Ishikawa (cell line): ENCODE results near the gene ZNF579.

Source experiments
- CEBPB ChIP-seq: IDR thresholded peaks from 2 replicates; pipeline ENCODE4 v1.6.1; 2012
- CREB1 ChIP-seq: IDR thresholded peaks from 2 replicates; pipeline ENCODE4 v1.6.1; 2012; ENCODE audit warnings: low read depth
- EGR1 ChIP-seq: IDR thresholded peaks from 2 replicates; pipeline ENCODE4 v1.6.1; 2012
- EP300 ChIP-seq: IDR thresholded peaks from 2 replicates; pipeline ENCODE4 v1.6.1; 2012; ENCODE audit warnings: borderline replicate concordance
- FOXM1 ChIP-seq: IDR thresholded peaks from 2 replicates; pipeline ENCODE4 v1.6.1; 2012; ENCODE audit warnings: low read depth, borderline replicate concordance
- NFIC ChIP-seq: IDR thresholded peaks from 2 replicates; pipeline ENCODE4 v1.6.1; 2012
- RAD21 ChIP-seq: IDR thresholded peaks from 2 replicates; pipeline ENCODE4 v1.6.1; 2012; ENCODE audit warnings: low read depth
- TAF1 ChIP-seq: IDR thresholded peaks from 2 replicates; pipeline ENCODE4 v1.6.1; 2012; ENCODE audit warnings: low read depth, mild to moderate bottlenecking
- TCF12 ChIP-seq: IDR thresholded peaks from 2 replicates; pipeline ENCODE4 v1.6.1; 2012; ENCODE audit warnings: low read depth
- TEAD4 ChIP-seq: IDR thresholded peaks from 2 replicates; pipeline ENCODE4 v1.6.1; 2012
- YY1 ChIP-seq: IDR thresholded peaks from 2 replicates; pipeline ENCODE4 v1.6.1; 2012; ENCODE audit warnings: low read depth
- ZBTB7A ChIP-seq: IDR thresholded peaks from 2 replicates; pipeline ENCODE4 v1.6.1; 2012; ENCODE audit warnings: low read depth
- TF ChIP-seq, protein P1 (sequence below): IDR thresholded peaks from 2 replicates; pipeline ENCODE4 v1.6.1; 2012; ENCODE audit warnings: low read depth, mild to moderate bottlenecking
- TF ChIP-seq, protein P2 (sequence below): IDR thresholded peaks from 2 replicates; pipeline ENCODE4 v1.6.1; 2012
- TF ChIP-seq, protein P3 (sequence below): IDR thresholded peaks from 2 replicates; pipeline ENCODE4 v1.6.1; 2012

ZNF579 gene

DNA sequence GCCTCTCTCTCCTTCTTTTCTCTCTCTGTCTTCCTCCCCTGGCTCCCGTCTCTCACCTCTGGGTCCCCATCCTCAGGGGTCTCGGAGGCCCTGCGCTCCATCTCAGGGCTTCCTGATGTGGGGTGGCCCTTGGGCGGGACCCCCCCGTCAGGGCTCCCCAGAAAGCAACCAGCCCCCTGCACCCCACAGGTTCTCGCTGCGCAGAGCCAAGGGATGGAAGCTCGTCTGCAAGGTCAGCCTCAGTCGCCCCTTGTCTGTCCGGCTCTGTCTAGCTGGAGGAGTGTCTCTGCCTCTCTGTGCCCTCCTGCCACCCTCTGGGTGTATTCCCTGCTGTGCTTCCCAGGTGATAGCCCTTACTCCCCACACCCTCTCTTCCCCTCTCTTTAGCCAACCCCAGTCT lies 35.2 kb downstream of the ZNF579 start, which contains the start of gene SBK3:
SBK3 (minus strand) TSS at position 101 of the 400 bp plus-strand sequence; CDS start at position 101, 0 bp downstream.
- TF ChIP-seq FOXM1 (no peak), TCF12 (no peak), TAF1 (no peak), EGR1 (no peak), ZBTB7A (no peak), CEBPB (no peak), CREB1 (no peak), NFIC (no peak), TEAD4 (no peak), EP300 (no peak), RAD21 (no peak), YY1 (no peak)
- TF ChIP-seq, protein P1, sequence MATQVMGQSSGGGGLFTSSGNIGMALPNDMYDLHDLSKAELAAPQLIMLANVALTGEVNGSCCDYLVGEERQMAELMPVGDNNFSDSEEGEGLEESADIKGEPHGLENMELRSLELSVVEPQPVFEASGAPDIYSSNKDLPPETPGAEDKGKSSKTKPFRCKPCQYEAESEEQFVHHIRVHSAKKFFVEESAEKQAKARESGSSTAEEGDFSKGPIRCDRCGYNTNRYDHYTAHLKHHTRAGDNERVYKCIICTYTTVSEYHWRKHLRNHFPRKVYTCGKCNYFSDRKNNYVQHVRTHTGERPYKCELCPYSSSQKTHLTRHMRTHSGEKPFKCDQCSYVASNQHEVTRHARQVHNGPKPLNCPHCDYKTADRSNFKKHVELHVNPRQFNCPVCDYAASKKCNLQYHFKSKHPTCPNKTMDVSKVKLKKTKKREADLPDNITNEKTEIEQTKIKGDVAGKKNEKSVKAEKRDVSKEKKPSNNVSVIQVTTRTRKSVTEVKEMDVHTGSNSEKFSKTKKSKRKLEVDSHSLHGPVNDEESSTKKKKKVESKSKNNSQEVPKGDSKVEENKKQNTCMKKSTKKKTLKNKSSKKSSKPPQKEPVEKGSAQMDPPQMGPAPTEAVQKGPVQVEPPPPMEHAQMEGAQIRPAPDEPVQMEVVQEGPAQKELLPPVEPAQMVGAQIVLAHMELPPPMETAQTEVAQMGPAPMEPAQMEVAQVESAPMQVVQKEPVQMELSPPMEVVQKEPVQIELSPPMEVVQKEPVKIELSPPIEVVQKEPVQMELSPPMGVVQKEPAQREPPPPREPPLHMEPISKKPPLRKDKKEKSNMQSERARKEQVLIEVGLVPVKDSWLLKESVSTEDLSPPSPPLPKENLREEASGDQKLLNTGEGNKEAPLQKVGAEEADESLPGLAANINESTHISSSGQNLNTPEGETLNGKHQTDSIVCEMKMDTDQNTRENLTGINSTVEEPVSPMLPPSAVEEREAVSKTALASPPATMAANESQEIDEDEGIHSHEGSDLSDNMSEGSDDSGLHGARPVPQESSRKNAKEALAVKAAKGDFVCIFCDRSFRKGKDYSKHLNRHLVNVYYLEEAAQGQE, result no peak
- TF ChIP-seq, protein P2, sequence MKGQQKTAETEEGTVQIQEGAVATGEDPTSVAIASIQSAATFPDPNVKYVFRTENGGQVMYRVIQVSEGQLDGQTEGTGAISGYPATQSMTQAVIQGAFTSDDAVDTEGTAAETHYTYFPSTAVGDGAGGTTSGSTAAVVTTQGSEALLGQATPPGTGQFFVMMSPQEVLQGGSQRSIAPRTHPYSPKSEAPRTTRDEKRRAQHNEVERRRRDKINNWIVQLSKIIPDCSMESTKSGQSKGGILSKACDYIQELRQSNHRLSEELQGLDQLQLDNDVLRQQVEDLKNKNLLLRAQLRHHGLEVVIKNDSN, result no peak
- TF ChIP-seq, protein P3, sequence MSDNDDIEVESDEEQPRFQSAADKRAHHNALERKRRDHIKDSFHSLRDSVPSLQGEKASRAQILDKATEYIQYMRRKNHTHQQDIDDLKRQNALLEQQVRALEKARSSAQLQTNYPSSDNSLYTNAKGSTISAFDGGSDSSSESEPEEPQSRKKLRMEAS, result no peak

DNA sequence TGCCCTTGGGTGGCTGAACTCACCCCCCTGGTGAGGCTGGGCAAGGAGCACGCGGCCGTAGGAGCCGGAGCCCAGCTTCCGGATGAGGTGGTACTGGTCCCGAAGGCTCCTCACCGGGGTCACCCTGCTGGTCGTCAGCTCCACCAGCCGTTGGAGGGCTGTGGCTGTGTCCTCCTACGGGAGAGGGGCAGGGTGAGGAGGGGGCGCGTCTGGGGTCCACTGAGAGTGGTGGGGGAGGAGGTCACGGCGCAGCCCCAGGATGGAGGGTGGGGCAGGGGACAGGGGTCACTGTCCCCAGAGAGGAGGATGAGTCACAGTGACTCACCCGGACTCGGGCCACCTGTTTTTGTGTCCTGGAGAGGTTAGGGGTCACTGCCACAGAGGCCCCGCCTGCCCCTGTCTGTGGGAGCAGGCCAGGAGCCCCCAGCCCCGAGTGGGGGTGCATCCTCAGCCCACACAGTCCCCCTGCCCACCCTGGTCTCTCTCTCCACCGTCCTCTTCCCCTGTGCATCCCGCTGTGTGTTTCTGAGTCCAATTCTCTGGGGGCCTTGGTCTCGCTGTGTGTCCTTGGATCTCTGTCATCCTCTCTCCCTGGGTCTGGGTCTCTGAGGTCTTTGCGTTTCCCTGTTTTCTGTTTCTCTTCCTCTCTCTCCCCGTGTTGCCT lies 35.7 kb downstream of the ZNF579 start:
- TF ChIP-seq, protein P3, result no peak
- TF ChIP-seq RAD21 (no peak), TEAD4 (no peak)

DNA sequence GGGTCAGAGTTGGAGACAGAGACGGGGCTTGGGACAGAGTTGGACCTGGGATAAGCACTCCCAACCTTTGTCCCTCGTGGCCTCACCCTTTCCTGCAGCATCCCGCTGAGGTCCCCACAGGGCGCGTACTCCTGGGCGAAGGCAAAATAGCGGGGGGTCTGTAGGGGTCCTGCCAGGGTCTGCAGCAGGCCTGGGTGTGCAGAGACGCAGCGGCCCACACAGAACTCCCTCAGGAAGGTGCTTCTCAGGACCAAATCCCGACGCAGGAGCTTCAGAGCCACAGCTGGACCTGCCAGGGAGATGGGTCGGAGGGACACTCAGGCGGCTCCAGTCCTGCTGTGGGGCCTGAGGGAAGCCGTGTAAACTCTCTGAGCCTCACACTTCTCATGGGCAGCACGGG lies 36.6 kb downstream of the ZNF579 start:
- TF ChIP-seq CEBPB, result no peak
- TF ChIP-seq FOXM1, result no peak
- TF ChIP-seq YY1, result no peak
- TF ChIP-seq, protein P2, result no peak
- no peak for TF ChIP-seq EGR1
- TF ChIP-seq, protein P1, result no peak
- no peak for TF ChIP-seq CREB1
- TF ChIP-seq TEAD4, result no peak
- TF ChIP-seq, protein P3, result no peak
- no peak for TF ChIP-seq TCF12
- TF ChIP-seq EP300, result no peak

DNA sequence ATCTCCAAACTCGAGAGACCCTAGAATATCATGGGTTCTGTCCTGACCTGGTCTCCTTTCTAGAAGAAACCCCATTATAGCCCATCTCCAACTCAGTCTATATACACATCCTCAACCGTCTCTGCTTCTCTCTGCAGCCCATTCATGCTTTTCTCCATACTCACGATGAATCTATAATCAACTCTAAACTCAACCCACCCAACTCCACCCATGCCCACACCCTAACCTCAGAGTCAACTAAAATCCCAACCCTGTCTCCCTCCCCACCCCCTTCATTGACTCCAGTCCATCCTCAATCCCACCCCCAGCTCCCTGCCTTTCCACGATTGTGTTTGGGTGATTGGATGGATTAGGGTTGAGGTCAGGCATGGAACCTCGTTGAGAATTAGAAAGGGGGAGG lies 37.1 kb downstream of the ZNF579 start:
- TF ChIP-seq FOXM1 (no peak), YY1 (no peak), EGR1 (no peak), NFIC (no peak), CEBPB (no peak), ZBTB7A (no peak), RAD21 (no peak), EP300 (no peak), TAF1 (no peak)
- TF ChIP-seq, protein P1, result no peak
- TF ChIP-seq, protein P2, result no peak
- TF ChIP-seq, protein P3, result no peak
